ENCODE data around the gene PLB1.
"Not testable (repeated sequence)": the region's sequence is repeated elsewhere in the genome, so short reads cannot be mapped to it uniquely, and the experiment has no call there.

PLB1 gene

GRCh38 chr2:28469947-28470535 lies 25.8 kb upstream of the PLB1 start:
- no peak for DNase-seq

GRCh38 chr2:28470759-28471158 lies 25.1 kb upstream of the PLB1 start:
- DNase-seq, result no peak

- no peak for DNase-seq
Observed at GRCh38 chr2:28471214-28471613, 24.6 kb upstream of the PLB1 start.

- no peak for DNase-seq
Observed at GRCh38 chr2:28471701-28472236, 24.1 kb upstream of the PLB1 start.

GRCh38 chr2:28472641-28473040 lies 23.2 kb upstream of the PLB1 start:
- DNase-seq, result not testable (repeated sequence)

- no peak for DNase-seq
Observed at GRCh38 chr2:28475088-28475595, 20.7 kb upstream of the PLB1 start.

- no peak for DNase-seq
Observed at GRCh38 chr2:28477087-28477486, 18.8 kb upstream of the PLB1 start.

- no peak for DNase-seq
Observed at GRCh38 chr2:28477645-28478044, 18.2 kb upstream of the PLB1 start.

- DNase-seq, result no peak
Observed at GRCh38 chr2:28480403-28481049, 15.3 kb upstream of the PLB1 start.

- no peak for DNase-seq
Observed at GRCh38 chr2:28481905-28482304, 14.0 kb upstream of the PLB1 start.

GRCh38 chr2:28484835-28485234 lies 11.0 kb upstream of the PLB1 start:
- DNase-seq, result no peak

GRCh38 chr2:28486526-28486925 lies 9.3 kb upstream of the PLB1 start:
- DNase-seq, result no peak

- DNase-seq, result no peak
Observed at GRCh38 chr2:28487258-28487657, 8.6 kb upstream of the PLB1 start.

- DNase-seq, result peak; percentile 58
Observed at GRCh38 chr2:28488083-28488830, 7.6 kb upstream of the PLB1 start.

- no peak for DNase-seq
Observed at GRCh38 chr2:28488858-28489575, 6.8 kb upstream of the PLB1 start.

- DNase-seq, result peak; percentile 51
Observed at GRCh38 chr2:28490558-28490957, 5.3 kb upstream of the PLB1 start.

GRCh38 chr2:28492282-28492681 lies 3.6 kb upstream of the PLB1 start:
- no peak for DNase-seq

GRCh38 chr2:28493636-28494035 lies 2.2 kb upstream of the PLB1 start:
- no peak for DNase-seq

- DNase-seq, result no peak
Observed at GRCh38 chr2:28496781-28497180, 921 bp downstream of the PLB1 start.

- no peak for DNase-seq
Observed at GRCh38 chr2:28497206-28497605, 1.3 kb downstream of the PLB1 start.

- DNase-seq, result no peak
Observed at GRCh38 chr2:28499282-28499681, 3.4 kb downstream of the PLB1 start.

GRCh38 chr2:28505361-28505760 lies 9.5 kb downstream of the PLB1 start:
- no peak for DNase-seq
